ENCODE data around the gene LRRC3.
"Not testable (repeated sequence)": the region's sequence is repeated elsewhere in the genome, so short reads cannot be mapped to it uniquely, and the experiment has no call there.

LRRC3 gene

GRCh38 chr21:44495611-44496563, 40.6 kb downstream of the LRRC3 start:
- FAIRE-seq: no peak

GRCh38 chr21:44496564-44497550, 41.5 kb downstream of the LRRC3 start:
- no peak for FAIRE-seq

More at GRCh38 chr21:44495611-44496563, 40.6 kb downstream of the LRRC3 start:
- DNase-seq (ENCODE audit: low spot score): no peak

GRCh38 chr21:44497703-44498126, 42.4 kb downstream of the LRRC3 start:
- FAIRE-seq (no peak), DNase-seq (ENCODE audit: low spot score) (no peak)

More at GRCh38 chr21:44496564-44497550, 41.5 kb downstream of the LRRC3 start:
- no peak for DNase-seq (ENCODE audit: low spot score)

GRCh38 chr21:44498280-44499210, 43.2 kb downstream of the LRRC3 start:
- FAIRE-seq (no peak), DNase-seq (ENCODE audit: low spot score) (no peak)

- DNase-seq (ENCODE audit: low spot score): no peak
Observed at GRCh38 chr21:44499211-44499560, 43.9 kb downstream of the LRRC3 start.

GRCh38 chr21:44499631-44500030, 44.3 kb downstream of the LRRC3 start:
- no peak for DNase-seq (ENCODE audit: low spot score)
- no peak for FAIRE-seq

More at GRCh38 chr21:44499211-44499560, 43.9 kb downstream of the LRRC3 start:
- no peak for FAIRE-seq

- no peak for FAIRE-seq
- no peak for DNase-seq (ENCODE audit: low spot score)
Observed at GRCh38 chr21:44500111-44500510, 44.8 kb downstream of the LRRC3 start.

GRCh38 chr21:44502171-44502958, 47.1 kb downstream of the LRRC3 start:
- no peak for DNase-seq (ENCODE audit: low spot score)
- no peak for FAIRE-seq

- FAIRE-seq: not testable (repeated sequence)
Observed at GRCh38 chr21:44503006-44503889, 47.9 kb downstream of the LRRC3 start.

GRCh38 chr21:44503901-44504399, 48.6 kb downstream of the LRRC3 start:
- DNase-seq (ENCODE audit: low spot score): no peak
- no peak for FAIRE-seq

More at GRCh38 chr21:44503006-44503889, 47.9 kb downstream of the LRRC3 start:
- DNase-seq (ENCODE audit: low spot score): not testable (repeated sequence)

GRCh38 chr21:44505673-44506278, 50.5 kb downstream of the LRRC3 start:
- no peak for FAIRE-seq
- no peak for DNase-seq (ENCODE audit: low spot score)

- DNase-seq (ENCODE audit: low spot score) (no peak), FAIRE-seq (no peak)
Observed at GRCh38 chr21:44506279-44507255, 51.3 kb downstream of the LRRC3 start.

GRCh38 chr21:44507673-44508425, 52.5 kb downstream of the LRRC3 start:
- DNase-seq (ENCODE audit: low spot score): no peak
- no peak for FAIRE-seq

- no peak for DNase-seq (ENCODE audit: low spot score)
- FAIRE-seq: no peak
Observed at GRCh38 chr21:44508426-44508710, 53.1 kb downstream of the LRRC3 start.

- FAIRE-seq (no peak), DNase-seq (ENCODE audit: low spot score) (no peak)
Observed at GRCh38 chr21:44508711-44509445, 53.6 kb downstream of the LRRC3 start.

GRCh38 chr21:44509539-44509938, 54.2 kb downstream of the LRRC3 start:
- DNase-seq (ENCODE audit: low spot score) (peak; percentile 45), FAIRE-seq (no peak)
